BE2C (cell line): Measurements from ENCODE around the gene TNFRSF19.

Experiments used
- DNase-seq: peaks from one replicate; pipeline ENCODE4 v3.0.0-alpha.2; 2020
- H3K27me3 ChIP-seq: fragments of 250-450 bp; sonication (Bioruptor Pico); 2 replicates; pipeline ENCODE4 v1.5.1; 2020; ENCODE audit warnings: mild to moderate bottlenecking
- H3K36me3 ChIP-seq: fragments of 250-450 bp; sonication (Bioruptor Pico); 2 replicates; pipeline ENCODE4 v1.5.1; 2020; ENCODE audit warnings: mild to moderate bottlenecking
- H3K4me1 ChIP-seq: fragments of 250-450 bp; sonication (Bioruptor Pico); 2 replicates; pipeline ENCODE4 v1.5.1; 2020
- H3K4me3 ChIP-seq: 2 replicates; pipeline ENCODE4 v1.5.1; 2011; ENCODE audit warnings: low read depth, low read length
- H3K9me3 ChIP-seq: fragments of 250-450 bp; sonication (Bioruptor Pico); 2 replicates; pipeline ENCODE4 v1.5.1; 2020
- CTCF ChIP-seq: IDR thresholded peaks from 2 replicates; pipeline ENCODE4 v1.5.1; 2012; ENCODE audit warnings: mild to moderate bottlenecking, low read depth, low read length

The TNFRSF19 gene

GRCh38 chr13:23547000-23547590 lies 23.1 kb upstream of the TNFRSF19 start:
- H3K36me3 ChIP-seq = no peaks in the 10 kb centered on the region
- no peaks in the 10 kb centered on the region for H3K9me3 ChIP-seq
- H3K4me1 ChIP-seq = no peaks in the 10 kb centered on the region
- DNase-seq = peak; percentile 31
- TF ChIP-seq CTCF = no peak
- no peaks in the 10 kb centered on the region for H3K27me3 ChIP-seq
- H3K4me3 ChIP-seq = peak overlapping the region; percentile 64

- Histone ChIP-seq H3K27me3 (no peaks in the 10 kb centered on the region), H3K4me3 (no peak overlapping the region), H3K4me1 (no peaks in the 10 kb centered on the region), H3K36me3 (no peaks in the 10 kb centered on the region), H3K9me3 (no peaks in the 10 kb centered on the region)
- no peak for DNase-seq
- TF ChIP-seq CTCF = no peak
These were observed 20.5 kb upstream of the TNFRSF19 start for GRCh38 chr13:23549724-23550123.

GRCh38 chr13:23550163-23550562 lies 20.0 kb upstream of the TNFRSF19 start:
- H3K27me3 ChIP-seq = no peaks in the 10 kb centered on the region
- H3K4me1 ChIP-seq = no peaks in the 10 kb centered on the region
- no peak for TF ChIP-seq CTCF
- no peak overlapping the region for H3K4me3 ChIP-seq
- DNase-seq = no peak
- no peaks in the 10 kb centered on the region for H3K9me3 ChIP-seq
- no peaks in the 10 kb centered on the region for H3K36me3 ChIP-seq

GRCh38 chr13:23551213-23552008 lies 18.8 kb upstream of the TNFRSF19 start:
- H3K9me3 ChIP-seq = no peaks in the 10 kb centered on the region
- no peaks in the 10 kb centered on the region for H3K27me3 ChIP-seq
- no peak overlapping the region for H3K4me3 ChIP-seq
- no peak for TF ChIP-seq CTCF
- no peak for DNase-seq
- H3K36me3 ChIP-seq = no peaks in the 10 kb centered on the region
- H3K4me1 ChIP-seq = no peaks in the 10 kb centered on the region

GRCh38 chr13:23552171-23552570 lies 18.0 kb upstream of the TNFRSF19 start:
- TF ChIP-seq CTCF = no peak
- no peak for DNase-seq
- Histone ChIP-seq H3K27me3 (no peaks in the 10 kb centered on the region), H3K9me3 (no peaks in the 10 kb centered on the region), H3K36me3 (no peaks in the 10 kb centered on the region), H3K4me1 (no peaks in the 10 kb centered on the region), H3K4me3 (no peak overlapping the region)

GRCh38 chr13:23552661-23553060 lies 17.6 kb upstream of the TNFRSF19 start:
- no peak for DNase-seq
- Histone ChIP-seq H3K27me3 (no peaks in the 10 kb centered on the region), H3K4me1 (no peaks in the 10 kb centered on the region), H3K4me3 (no peak overlapping the region), H3K9me3 (no peaks in the 10 kb centered on the region), H3K36me3 (no peaks in the 10 kb centered on the region)
- TF ChIP-seq CTCF = no peak
